ENCODE results near the gene CAMKK2.
"Not testable (repeated sequence)": the region's sequence is repeated elsewhere in the genome, so short reads cannot be mapped to it uniquely, and the experiment has no call there.

The CAMKK2 gene

GRCh38 chr12:121296618-121297434, at the start of gene CAMKK2:
TSS of gene CAMKK2 (minus strand) at chr12:121296709. CDS start at chr12:121274526, 22,183 bp downstream.
- DNase-seq (ENCODE audit: low read depth in 2 of 2): peak; percentile 81 to 84

- no peak for DNase-seq (ENCODE audit: low read depth in 2 of 2)
Observed at GRCh38 chr12:121345151-121345815, 48.8 kb upstream of the CAMKK2 start.

GRCh38 chr12:121344506-121344905, 48.0 kb upstream of the CAMKK2 start:
- DNase-seq (ENCODE audit: low read depth in 2 of 2): no peak

- no peak for DNase-seq (ENCODE audit: low read depth in 2 of 2)
Observed at GRCh38 chr12:121337416-121337815, 40.9 kb upstream of the CAMKK2 start.

GRCh38 chr12:121334513-121335343, 38.2 kb upstream of the CAMKK2 start:
- no peak for DNase-seq (ENCODE audit: low read depth in 2 of 2)

- DNase-seq (ENCODE audit: low read depth in 2 of 2): no peak
Observed at GRCh38 chr12:121333747-121334146, 37.2 kb upstream of the CAMKK2 start.

GRCh38 chr12:121331248-121331647, 34.7 kb upstream of the CAMKK2 start:
- DNase-seq (ENCODE audit: low read depth in 2 of 2): no peak

GRCh38 chr12:121330692-121331091, 34.2 kb upstream of the CAMKK2 start:
- DNase-seq (ENCODE audit: low read depth in 2 of 2): no peak

- DNase-seq (ENCODE audit: low read depth in 2 of 2): no peak
Observed at GRCh38 chr12:121330195-121330594, 33.7 kb upstream of the CAMKK2 start.

GRCh38 chr12:121328620-121329019, 32.1 kb upstream of the CAMKK2 start:
- DNase-seq (ENCODE audit: low read depth in 2 of 2): no peak

- DNase-seq (ENCODE audit: low read depth in 2 of 2): no peak
Observed at GRCh38 chr12:121326996-121327674, 30.6 kb upstream of the CAMKK2 start.

- no peak for DNase-seq (ENCODE audit: low read depth in 2 of 2)
Observed at GRCh38 chr12:121325922-121326396, 29.4 kb upstream of the CAMKK2 start.

- no peak for DNase-seq (ENCODE audit: low read depth in 2 of 2)
Observed at GRCh38 chr12:121323908-121324307, 27.4 kb upstream of the CAMKK2 start.

- no peak for DNase-seq (ENCODE audit: low read depth in 2 of 2)
Observed at GRCh38 chr12:121318121-121318520, 21.6 kb upstream of the CAMKK2 start.

GRCh38 chr12:121314431-121314830, 17.9 kb upstream of the CAMKK2 start:
- no peak for DNase-seq (ENCODE audit: low read depth in 2 of 2)

GRCh38 chr12:121310231-121310630, 13.7 kb upstream of the CAMKK2 start:
- not testable (repeated sequence) for DNase-seq (ENCODE audit: low read depth in 2 of 2)

- DNase-seq (ENCODE audit: low read depth in 2 of 2): not testable (repeated sequence)
Observed at GRCh38 chr12:121307397-121307796, 10.9 kb upstream of the CAMKK2 start.

- no peak for DNase-seq (ENCODE audit: low read depth in 2 of 2)
Observed at GRCh38 chr12:121304306-121304705, 7.8 kb upstream of the CAMKK2 start.

- no peak for DNase-seq (ENCODE audit: low read depth in 2 of 2)
Observed at GRCh38 chr12:121301876-121302275, 5.4 kb upstream of the CAMKK2 start.

- DNase-seq (ENCODE audit: low read depth in 2 of 2): no peak
Observed at GRCh38 chr12:121300083-121300819, 3.7 kb upstream of the CAMKK2 start.

- no peak for DNase-seq (ENCODE audit: low read depth in 2 of 2)
Observed at GRCh38 chr12:121299662-121300061, 3.2 kb upstream of the CAMKK2 start.
